Measurements from ENCODE around the gene TCP11X2. TPM values are rescaled to one million over a fixed set of nuclear protein-coding genes. Genes with fewer than 3 reads are reported as not detected.

Gene TCP11X2
- total RNA-seq, result not detected in 2 replicates

DNA sequence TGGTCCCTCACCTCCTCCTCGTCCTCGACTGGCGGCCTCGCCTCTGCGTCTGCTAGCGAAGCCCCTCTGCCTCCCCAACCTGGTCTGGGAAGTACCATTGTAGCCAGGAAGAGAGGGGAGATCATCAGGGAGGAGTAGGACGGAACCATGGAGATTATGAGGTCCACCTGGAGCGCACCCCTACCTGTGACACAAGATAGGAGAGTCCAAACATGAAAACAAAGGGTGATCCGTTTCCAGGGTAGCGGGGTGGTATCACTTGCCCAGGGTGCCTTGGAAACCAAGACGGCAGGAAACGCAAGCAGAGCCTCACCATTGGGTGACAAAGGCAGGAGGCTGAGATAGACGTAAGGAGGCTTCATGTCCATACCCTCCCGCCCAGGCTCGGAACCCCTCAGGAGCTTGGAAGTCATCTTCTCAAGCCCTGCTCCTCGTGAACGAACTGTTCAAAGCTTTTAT lies at the start of gene TCP11X2:
Gene TCP11X2, minus strand, starts transcription at position 51 of the 459 bp plus-strand sequence.

DNA sequence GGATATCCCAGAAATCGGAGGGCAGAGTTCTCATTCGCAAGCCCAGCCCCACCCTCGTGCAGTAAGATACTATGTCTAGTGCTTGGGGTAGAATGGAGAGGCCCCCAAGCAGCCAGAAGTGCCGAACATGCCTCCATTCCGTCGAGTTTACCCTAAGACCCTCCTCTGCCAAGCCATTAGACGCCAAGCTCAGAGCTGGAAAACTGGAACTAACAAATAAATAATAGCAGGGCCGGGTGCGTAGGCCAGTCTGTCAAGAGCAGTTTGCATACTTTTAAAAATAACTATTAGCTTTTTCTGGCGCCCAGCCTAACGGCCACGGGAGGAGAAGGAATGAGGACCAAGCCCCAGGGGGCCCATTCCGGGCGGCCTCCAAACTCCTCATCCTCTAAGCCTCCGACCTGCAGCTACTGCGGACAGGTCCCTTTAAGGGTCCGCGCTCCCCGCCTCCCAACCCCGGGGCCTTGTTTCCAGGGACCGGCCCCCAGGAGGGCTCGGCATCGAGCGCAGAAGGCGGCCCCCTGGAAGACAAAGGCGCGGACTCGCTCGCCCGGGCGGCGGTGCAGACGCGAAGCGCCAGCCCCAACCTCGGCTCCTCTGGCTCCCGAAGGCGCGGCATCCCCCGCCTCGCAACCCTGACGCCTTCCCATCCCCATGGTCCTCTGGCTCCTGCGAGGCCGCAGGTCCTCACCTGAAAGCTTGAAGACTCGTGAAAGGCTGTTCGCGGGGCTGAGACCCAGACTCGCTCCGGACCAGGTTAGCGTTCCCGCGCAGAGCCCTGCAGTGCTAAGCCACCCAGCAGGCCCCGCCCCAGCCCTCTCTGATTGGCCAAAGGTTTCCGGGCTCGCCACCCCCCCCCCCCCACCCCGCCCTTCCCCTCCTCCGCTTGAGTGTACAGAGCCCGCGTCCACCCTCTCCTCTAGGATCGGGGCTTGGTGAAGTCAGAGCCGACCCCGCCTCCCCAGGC lies 44.6 kb upstream of the TCP11X2 start, which contains the start of gene TMSB15A:
Gene TMSB15A, minus strand, starts transcription at position 765 of the 967 bp plus-strand sequence.

DNA sequence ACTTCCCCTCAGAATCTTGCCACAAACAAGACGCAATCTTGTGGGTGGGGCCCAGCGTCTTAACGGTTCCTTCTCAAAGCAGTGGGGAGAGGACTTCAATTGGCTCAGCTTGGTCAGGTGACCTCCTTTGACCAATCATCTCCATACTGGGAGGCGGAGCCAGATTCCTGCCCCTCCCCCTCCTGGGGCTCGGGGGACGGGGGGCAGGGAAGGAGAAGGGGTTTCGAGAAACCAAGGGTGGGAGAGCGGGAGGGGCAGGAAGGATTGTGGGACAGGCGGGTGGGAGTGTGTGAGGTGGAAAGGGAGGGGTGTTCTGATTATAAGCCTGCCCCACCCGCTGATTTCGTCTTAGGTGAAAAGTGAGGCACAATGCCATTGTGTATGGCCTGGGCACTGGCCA lies 31.7 kb downstream of the TCP11X2 start, which contains the start of gene NXF2B:
Gene NXF2B, minus strand, starts transcription at position 101 of the 400 bp plus-strand sequence. CDS start 59,972 bp downstream, outside the sequence.

Other genes with a start within 250 kb of the TCP11X2 start
- gene NXF2, start 224.6 kb downstream of the TCP11X2 start, total RNA-seq, result not detected in 2 replicates
- not detected in 2 replicates for gene NXF2B, start 31.8 kb downstream of the TCP11X2 start, total RNA-seq
- gene TMSB15A, start 44.9 kb upstream of the TCP11X2 start, total RNA-seq, result 19.2 and 26.8 TPM in 2 replicates
- gene ARMCX5, start 127.7 kb upstream of the TCP11X2 start, total RNA-seq, result 8.1 and 19.2 TPM in 2 replicates
- 0.65 and 1.2 TPM in 2 replicates for gene GPRASP1, start 179.7 kb upstream of the TCP11X2 start, total RNA-seq
- 11.5 and 13.4 TPM in 2 replicates for gene GPRASP2, start 240.6 kb upstream of the TCP11X2 start, total RNA-seq
- gene GPRASP3, start 248.9 kb upstream of the TCP11X2 start, total RNA-seq, result 1.6 and 4.2 TPM in 2 replicates